K562 treated with DMSO at 1 percent for 4 hours (cell line): ENCODE results near the gene POLDIP2. TPM values are rescaled to one million over a fixed set of nuclear protein-coding genes. Genes with fewer than 3 reads are reported as not detected.

Experiments used
- total RNA-seq: library from RNA; unstranded; fragments of 300-600 nt; gene quantifications from 2 replicates; pipeline ENCODE4 v1.2.3, GENCODE V29; 2022; ENCODE audit not compliant: insufficient read depth

Gene POLDIP2
- 69.0 and 78.3 TPM in 2 replicates for total RNA-seq

DNA sequence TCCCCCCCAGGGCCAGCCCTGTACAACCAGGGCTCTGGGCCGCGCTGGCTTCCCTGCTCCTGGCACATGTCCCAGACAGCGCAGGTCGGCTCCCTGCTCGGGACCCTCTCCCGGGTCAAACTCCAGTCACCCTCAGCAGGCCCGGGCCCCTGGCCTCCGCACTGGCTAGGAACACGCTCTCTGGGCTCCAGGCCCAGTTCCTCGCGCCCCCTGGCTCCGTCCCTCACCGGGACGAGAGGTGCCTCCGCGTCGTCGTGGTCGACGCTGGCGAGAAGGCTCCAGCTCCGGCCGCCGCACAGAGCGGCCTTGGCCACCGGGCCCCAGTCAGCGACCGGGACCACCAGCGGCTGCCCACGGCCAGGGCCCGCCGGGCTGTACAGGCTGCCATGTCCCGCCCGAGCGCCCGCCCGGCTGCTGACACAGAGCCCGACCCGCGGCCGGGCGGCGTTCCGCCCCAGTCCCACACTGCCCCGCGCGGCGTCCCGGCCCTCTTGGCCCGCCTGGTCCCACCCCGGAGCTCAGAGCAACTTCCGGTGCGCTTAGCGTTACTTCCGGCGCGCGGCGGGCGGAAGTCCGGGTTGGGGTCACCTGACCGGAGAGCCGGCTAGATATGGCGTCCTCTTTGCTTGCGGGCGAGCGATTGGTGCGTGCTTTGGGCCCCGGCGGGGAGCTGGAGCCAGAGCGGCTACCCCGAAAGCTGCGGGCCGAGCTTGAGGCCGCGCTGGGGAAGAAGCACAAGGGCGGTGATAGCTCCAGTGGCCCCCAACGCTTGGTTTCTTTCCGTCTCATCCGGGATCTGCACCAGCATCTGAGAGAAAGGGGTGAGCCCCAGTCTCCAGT, at the start of gene POLDIP2:
Gene POLDIP2, minus strand, starts transcription at position 467 of the 840 bp plus-strand sequence. Its CDS starts 79 bp downstream, at position 388.

GRCh38 chr17:28405632-28406472, 48.5 kb upstream of the POLDIP2 start, which contains the start of gene SLC46A1:
Gene SLC46A1, minus strand, starts transcription at chr17:28406212. Its CDS starts 98 bp downstream, at chr17:28406114.

GRCh38 chr17:28371245-28372202, 14.2 kb upstream of the POLDIP2 start, which contains the start of gene SARM1:
Gene SARM1, plus strand, starts transcription at chr17:28371694. Its CDS starts 339 bp downstream, at chr17:28372033.

GRCh38 chr17:28370035-28370743, 12.9 kb upstream of the POLDIP2 start, which contains the start of gene VTN:
Gene VTN, minus strand, starts transcription at chr17:28370307. Its CDS starts 104 bp downstream, at chr17:28370203.

GRCh38 chr17:28364665-28365363, 7.5 kb upstream of the POLDIP2 start, which contains the start of gene SEBOX:
Gene SEBOX, minus strand, starts transcription at chr17:28365199. Its CDS starts 48 bp downstream, at chr17:28365151.

GRCh38 chr17:28335201-28335958, 21.9 kb downstream of the POLDIP2 start, which contains the start of the genes IFT20 and TNFAIP1:
Gene IFT20, minus strand, starts transcription at chr17:28335472. Its CDS starts 3,487 bp downstream, at chr17:28331985.
Gene TNFAIP1, plus strand, starts transcription at chr17:28335761. Its CDS starts 3,761 bp downstream, at chr17:28339522.

GRCh38 chr17:28318759-28319597, 38.3 kb downstream of the POLDIP2 start, which contains the start of gene TMEM97:
Gene TMEM97, plus strand, starts transcription at chr17:28319200. Its CDS starts 40 bp downstream, at chr17:28319240.

Other genes starting within 250 kb of the POLDIP2 start
- 19.2 and 25.7 TPM in 2 replicates for gene TMEM97, start 38.3 kb downstream of the POLDIP2 start, total RNA-seq
- gene IFT20, start 22.1 kb downstream of the POLDIP2 start, total RNA-seq = 45.9 and 48.3 TPM in 2 replicates
- gene TNFAIP1, start 21.8 kb downstream of the POLDIP2 start, total RNA-seq = 10.5 and 16.4 TPM in 2 replicates
- gene SEBOX, start 7.7 kb upstream of the POLDIP2 start, total RNA-seq = not detected in 2 replicates
- 0.47 TPM in 1 of 2 replicates, not detected in the other for gene VTN, start 12.8 kb upstream of the POLDIP2 start, total RNA-seq
- 1.3 and 3.2 TPM in 2 replicates for gene SARM1, start 14.2 kb upstream of the POLDIP2 start, total RNA-seq
- 1.3 and 2.7 TPM in 2 replicates for gene SLC46A1, start 48.7 kb upstream of the POLDIP2 start, total RNA-seq
- not detected in 2 replicates for gene SLC13A2, start 116.1 kb upstream of the POLDIP2 start, total RNA-seq
- gene FOXN1, start 148.8 kb upstream of the POLDIP2 start, total RNA-seq = not detected in 2 replicates
- 29.6 and 34.4 TPM in 2 replicates for gene UNC119, start 195.1 kb upstream of the POLDIP2 start, total RNA-seq
- 92.0 and 97.4 TPM in 2 replicates for gene PIGS, start 214.0 kb upstream of the POLDIP2 start, total RNA-seq
- 52.1 and 58.6 TPM in 2 replicates for gene ALDOC, start 219.4 kb upstream of the POLDIP2 start, total RNA-seq
- gene SPAG5, start 241.5 kb upstream of the POLDIP2 start, total RNA-seq = 93.5 and 110 TPM in 2 replicates